GM12892 (cell line): ENCODE results near the gene IFT22.

Experiments used
- POLR2A ChIP-seq: IDR thresholded peaks from 2 replicates; pipeline ENCODE4 v1.6.1; 2011; ENCODE audit warnings: low read depth, low read length, control low read depth
- POLR2AphosphoS5 ChIP-seq: IDR thresholded peaks from 2 replicates; pipeline ENCODE4 v1.6.1; 2011; ENCODE audit warnings: low read depth, low read length, control low read depth

DNA sequence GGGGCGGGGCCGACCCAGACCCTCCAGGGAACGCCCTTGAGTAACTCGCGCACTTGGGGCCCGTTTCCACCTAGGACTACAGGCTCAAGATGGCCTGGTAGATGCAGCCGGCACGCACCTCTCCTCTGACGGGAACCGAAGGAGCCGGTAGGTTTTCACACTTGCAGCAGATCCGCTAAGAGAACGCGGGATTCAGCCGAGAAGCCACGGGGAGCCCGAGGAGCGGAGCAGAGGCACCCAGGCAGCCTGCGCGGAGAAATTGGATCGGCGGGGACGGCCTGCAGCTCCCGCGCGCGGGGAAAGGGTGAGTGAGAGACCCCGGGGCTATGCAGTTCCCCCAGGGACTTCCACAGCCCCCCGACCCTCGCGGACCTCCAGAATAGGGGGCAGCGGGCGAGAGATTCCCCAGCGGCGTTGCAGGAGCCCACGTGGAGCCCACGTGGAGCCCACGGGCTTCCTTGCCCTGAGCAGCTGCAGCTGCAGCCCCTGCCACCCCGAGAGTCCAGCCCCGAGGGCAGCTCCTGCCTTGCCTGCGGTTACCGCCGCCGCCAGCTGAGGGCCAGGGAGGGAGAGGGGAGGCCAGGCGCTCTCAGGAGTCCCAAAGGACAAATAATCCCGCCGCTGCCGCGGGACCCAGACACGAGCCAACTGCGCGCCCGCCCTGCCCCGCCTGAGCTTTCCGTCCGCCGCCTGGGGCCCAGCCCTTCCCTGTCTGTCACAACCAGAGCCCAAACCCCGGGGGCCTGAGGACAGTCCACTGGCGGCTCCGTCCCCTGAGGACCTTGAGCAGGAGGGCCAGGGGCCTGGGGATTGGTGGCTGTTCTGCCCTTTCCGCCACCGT is 13.1 kb downstream of the IFT22 start:
- TF ChIP-seq POLR2A, result no peak
- no peak for TF ChIP-seq POLR2AphosphoS5
